Activated B cell treated with CpG ODN at 0.5 μM for 24 hours (primary cell): ENCODE data around the gene MFAP3L. TPM values are rescaled to one million over a fixed set of nuclear protein-coding genes. Genes with fewer than 3 reads are reported as not detected.

Experiments
- ATAC-seq: fragments of 200-7000 bp; cut with Tn5 transposase; one replicate; pipeline ENCODE4 v1.10.0; 2021; ENCODE audit warnings: low read depth, mild to moderate bottlenecking, moderate library complexity
- CTCF ChIA-PET: fragments of 350-600 bp; sonication (Branson Sonifier 250); formaldehyde crosslinking; loops from one replicate; lab custom pipeline; 2021; ENCODE audit warnings: antibody characterized with exemption; lab: Charles Lee
- POLR2A ChIA-PET: fragments of 350-600 bp; sonication (Branson Sonifier 250); formaldehyde crosslinking; loops from one replicate; lab custom pipeline; 2021; ENCODE audit warnings: antibody characterized with exemption; lab: Charles Lee
- DNase-seq: peaks from one replicate; pipeline ENCODE4 v3.0.0; 2022
- H3K27ac Mint-ChIP-seq: one replicate; pipeline ENCODE4 v1.8.0; 2020; ENCODE audit warnings: mixed read lengths
- H3K27me3 Mint-ChIP-seq: one replicate; pipeline ENCODE4 v1.8.0; 2021; ENCODE audit warnings: mixed read lengths
- H3K36me3 Mint-ChIP-seq: one replicate; pipeline ENCODE4 v1.8.0; 2021; ENCODE audit warnings: low read depth, mixed read lengths
- H3K4me1 Mint-ChIP-seq: one replicate; pipeline ENCODE4 v1.8.0; 2021; ENCODE audit warnings: mixed read lengths
- H3K4me3 Mint-ChIP-seq: one replicate; pipeline ENCODE4 v1.8.0; 2020; ENCODE audit warnings: mild to moderate bottlenecking, mixed read lengths
- H3K9me3 Mint-ChIP-seq: one replicate; pipeline ENCODE4 v1.8.0; 2020; ENCODE audit warnings: mixed read lengths
- CTCF ChIP-seq: fragments of 200-600 bp; IDR thresholded peaks from one replicate; pipeline ENCODE4 v1.8.0; 2022; ENCODE audit warnings: antibody characterized with exemption, mild to moderate bottlenecking
- intact Hi-C: fragments of 100-400 bp; cut with micrococcal nuclease; formaldehyde crosslinking; loops from one replicate; pipeline ENCODE4 v1.15.1; 2024
- total RNA-seq: library from RNA; stranded (reverse); gene quantifications from 2 replicates; pipeline ENCODE4 v1.2.3, GENCODE V29; 2022

Gene MFAP3L
- total RNA-seq, 1 donor from 2014 or later, result 1.0 TPM

GRCh38 chr4:170035231-170035630, 9.0 kb upstream of the MFAP3L start:
- Mint-ChIP-seq H3K4me1 (no peaks in the 10 kb centered on the region), H3K4me3 (no peak overlapping the region), H3K27me3 (peaks cover 4% of the 10 kb centered on the region), H3K9me3 (no peaks in the 10 kb centered on the region), H3K27ac (no peak overlapping the region), H3K36me3 (no peaks in the 10 kb centered on the region)
- CTCF ChIA-PET, result no interaction called here
- POLR2A ChIA-PET, result no interaction called here
- ATAC-seq (no peak), DNase-seq (no peak)
- intact Hi-C loops, result no loop called here
- TF ChIP-seq CTCF, result no peak

- Mint-ChIP-seq H3K27ac (no peak overlapping the region), H3K27me3 (peaks cover 10% of the 10 kb centered on the region), H3K4me1 (no peaks in the 10 kb centered on the region), H3K4me3 (no peak overlapping the region), H3K36me3 (no peaks in the 10 kb centered on the region), H3K9me3 (no peaks in the 10 kb centered on the region)
- CTCF ChIA-PET, result no interaction called here
- TF ChIP-seq CTCF, result no peak
- intact Hi-C loops, result no loop called here
- no peak for ATAC-seq
- no peak for DNase-seq
- POLR2A ChIA-PET, result no interaction called here
Measured at GRCh38 chr4:170033999-170034398, 7.8 kb upstream of the MFAP3L start.

GRCh38 chr4:170030121-170030520, 3.9 kb upstream of the MFAP3L start:
- POLR2A ChIA-PET, result no interaction called here
- Mint-ChIP-seq H3K36me3 (no peaks in the 10 kb centered on the region), H3K27ac (no peak overlapping the region), H3K4me3 (no peak overlapping the region), H3K27me3 (peaks cover 17% of the 10 kb centered on the region), H3K9me3 (no peaks in the 10 kb centered on the region), H3K4me1 (peaks cover 13% of the 10 kb centered on the region)
- TF ChIP-seq CTCF, result no peak
- DNase-seq (no peak), ATAC-seq (no peak)
- CTCF ChIA-PET, result no interaction called here
- intact Hi-C loops, result no loop called here

GRCh38 chr4:170027181-170027829, 1.1 kb upstream of the MFAP3L start:
- ATAC-seq (peak; percentile 76), DNase-seq (peak; percentile 86)
- Mint-ChIP-seq H3K4me1 (peaks cover 13% of the 10 kb centered on the region), H3K36me3 (no peaks in the 10 kb centered on the region), H3K27me3 (peaks cover 21% of the 10 kb centered on the region), H3K27ac (peak overlapping the region; percentile 47), H3K4me3 (peak overlapping the region; percentile 89), H3K9me3 (no peaks in the 10 kb centered on the region)
- POLR2A ChIA-PET, result interaction anchor here (0.7 to 1.0 kb wide), 3 partner anchors 15 to 407 kb away, joined by 3 to 8 read pairs (median 4); partner anchors contain the start of gene CLCN3
- intact Hi-C loops, result loop anchor here (1.0 to 10.0 kb wide), 5 partner anchors 367 to 1713 kb away; partner anchors contain the start of genes DDX60, NEK1 and SH3RF1
- no peak for TF ChIP-seq CTCF
- CTCF ChIA-PET, result interaction anchor here (0.8 kb wide), 1 partner anchor 217 kb away, joined by 3 read pairs; no protein-coding TSS in a partner anchor

- H3K27ac Mint-ChIP-seq, result no peak overlapping the region
- CTCF ChIA-PET, result interaction anchor here (1.2 kb wide), 1 partner anchor 215 kb away, joined by 4 read pairs; no protein-coding TSS in a partner anchor
- POLR2A ChIA-PET, result interaction anchor here (0.7 to 1.4 kb wide), 2 partner anchors 10 to 414 kb away, joined by 4 to 5 read pairs; no protein-coding TSS in a partner anchor
- no peak for TF ChIP-seq CTCF
- H3K9me3 Mint-ChIP-seq, result no peaks in the 10 kb centered on the region
- no peaks in the 10 kb centered on the region for H3K36me3 Mint-ChIP-seq
- DNase-seq (peak; percentile 25), ATAC-seq (no peak)
- H3K4me1 Mint-ChIP-seq, result peaks cover 13% of the 10 kb centered on the region
- intact Hi-C loops, result loop anchor here (1.0 to 10.0 kb wide), 7 partner anchors 267 to 1711 kb away; partner anchors contain the start of genes CBR4, DDX60, DDX60L and SH3RF1
- H3K27me3 Mint-ChIP-seq, result peaks cover 20% of the 10 kb centered on the region
- H3K4me3 Mint-ChIP-seq, result peak overlapping the region; percentile 79
Measured at GRCh38 chr4:170025523-170026252, 507 bp downstream of the MFAP3L start.
